H1 (cell line): ENCODE data around the gene SMAP2. TPM values are rescaled to one million over a fixed set of nuclear protein-coding genes. Genes with fewer than 3 reads are reported as not detected.

Experiments used
- CTCF ChIA-PET: fragments of 300-600 bp; sonication (Branson Sonifier 250); formaldehyde crosslinking; loops from one replicate; lab custom pipeline; 2021; ENCODE audit not compliant: partially characterized antibody; lab: Charles Lee
- POLR2A ChIA-PET: fragments of 300-600 bp; sonication (Branson Sonifier 250); formaldehyde crosslinking; loops from one replicate; lab custom pipeline; 2021; ENCODE audit warnings: inconsistent platforms; ENCODE audit not compliant: partially characterized antibody; lab: Charles Lee
- DNase-seq, 2 experiments: peaks; one replicate each; pipeline versions ENCODE4 v3.0.0 to v3.0.0-alpha.2; 2010 to 2022; ENCODE audit warnings: low spot score in 2 of 2, low read depth in 1 of 2, mixed read lengths in 1 of 2
- FAIRE-seq: peaks from 2 replicates; lab custom pipeline; 2011; peaks lifted over from hg19 to GRCh38; lab: Jason Lieb, UNC
- H2AFZ ChIP-seq: 2 replicates; pipeline ENCODE4 v1.8.1; 2012; ENCODE audit warnings: low read length, inconsistent platforms
- H2AK5ac ChIP-seq: 2 replicates; pipeline ENCODE4 v1.6.1; 2013; ENCODE audit warnings: low read depth, low read length
- H2BK120ac ChIP-seq: replicated peaks from 2 replicates; pipeline ENCODE3; 2013; ENCODE audit warnings: low read depth, low read length, inconsistent platforms
- H2BK12ac ChIP-seq: 2 replicates; pipeline ENCODE4 v1.6.1; 2013; ENCODE audit warnings: low read depth, low read length
- H2BK15ac ChIP-seq: 2 replicates; pipeline ENCODE4 v1.6.1; 2013; ENCODE audit warnings: low read length
- H2BK20ac ChIP-seq: 2 replicates; pipeline ENCODE4 v1.6.1; 2013; ENCODE audit warnings: low read length
- H2BK5ac ChIP-seq: 2 replicates; pipeline ENCODE4 v1.6.1; 2013; ENCODE audit warnings: low read depth, low read length
- H3K14ac ChIP-seq: 2 replicates; pipeline ENCODE4 v1.6.1; 2013; ENCODE audit warnings: inconsistent platforms; ENCODE audit not compliant: insufficient read length
- H3K18ac ChIP-seq: 2 replicates; pipeline ENCODE4 v1.6.1; 2013; ENCODE audit warnings: low read length; ENCODE audit errors: extremely low read depth
- H3K23ac ChIP-seq: 2 replicates; pipeline ENCODE4 v1.6.1; 2013; ENCODE audit warnings: inconsistent platforms; ENCODE audit not compliant: insufficient read length
- H3K23me2 ChIP-seq: 2 replicates; pipeline ENCODE4 v1.6.1; 2013; ENCODE audit warnings: low read depth, low read length
- H3K27ac ChIP-seq: 2 replicates; pipeline ENCODE4 v1.6.1; 2011; ENCODE audit warnings: low read depth, low read length, inconsistent platforms
- H3K27me3 ChIP-seq, 4 experiments: replicated peaks in 1 of 4; 1 replicate in 1 of 4; 2 replicates in 3 of 4; pipeline versions ENCODE4 v1.6.1 to v1.8.1; 2011 to 2013; ENCODE audit warnings: low read length in 3 of 4, mild to moderate bottlenecking in 3 of 4, inconsistent platforms in 2 of 4, mixed read lengths in 2 of 4, moderate library complexity in 1 of 4; ENCODE audit not compliant: control insufficient read depth in 3 of 4, insufficient read depth in 3 of 4; ENCODE audit errors: extremely low read depth in 1 of 4
- H3K36me3 ChIP-seq, 4 experiments: 2 replicates each; pipeline versions ENCODE4 v1.6.1 to v1.8.1; 2011 to 2013; ENCODE audit warnings: mild to moderate bottlenecking in 4 of 4, low read length in 3 of 4, moderate library complexity in 2 of 4, control low read depth in 1 of 4, inconsistent platforms in 1 of 4; ENCODE audit not compliant: insufficient read depth in 4 of 4, control insufficient read depth in 2 of 4
- H3K4ac ChIP-seq: replicated peaks from 2 replicates; pipeline ENCODE3; 2013; ENCODE audit warnings: low read length, low read depth, mixed read lengths, inconsistent platforms; ENCODE audit not compliant: insufficient read length
- H3K4me1 ChIP-seq, 4 experiments: replicated peaks in 1 of 4; 1 replicate in 1 of 4; 2 replicates in 3 of 4; pipeline versions ENCODE4 v1.6.1 to v1.8.1; 2011 to 2013; ENCODE audit warnings: low read length in 3 of 4, inconsistent platforms in 2 of 4, mixed read lengths in 1 of 4; ENCODE audit not compliant: insufficient read depth in 4 of 4, control insufficient read depth in 3 of 4
- H3K4me2 ChIP-seq, 2 experiments: 2 replicates each; pipeline versions ENCODE4 v1.6.1 to v1.8.1; 2011 to 2013; ENCODE audit warnings: low read depth in 2 of 2, low read length in 2 of 2, control low read depth in 1 of 2, inconsistent platforms in 1 of 2, mild to moderate bottlenecking in 1 of 2; ENCODE audit not compliant: insufficient read depth in 1 of 2
- H3K4me3 ChIP-seq, 4 experiments: fragments of 200-600, 300-600 bp in 1 of 4; sonication (generic), shearing (Covaris generic), sonication (Bioruptor Twin) in 1 of 4; 2 replicates each; pipeline versions ENCODE4 v1.5.1 to v1.8.1; 2011 to 2016; ENCODE audit warnings: low read length in 4 of 4, low read depth in 3 of 4, control low read depth in 2 of 4, inconsistent platforms in 2 of 4, mild to moderate bottlenecking in 2 of 4, mixed read lengths in 1 of 4, moderate library complexity in 1 of 4; ENCODE audit not compliant: insufficient read depth in 2 of 4; ENCODE audit errors: extremely low read depth in 1 of 4
- H3K56ac ChIP-seq: replicated peaks from 2 replicates; pipeline ENCODE3; 2013; ENCODE audit warnings: low read depth, mild to moderate bottlenecking, mixed read lengths, low read length, inconsistent platforms; ENCODE audit not compliant: insufficient read length
- H3K79me1 ChIP-seq: 2 replicates; pipeline ENCODE4 v1.6.1; 2013; ENCODE audit warnings: low read depth, low read length, control low read depth
- H3K79me2 ChIP-seq, 2 experiments: 2 replicates each; pipeline versions ENCODE4 v1.6.1 to v1.8.1; 2012 to 2013; ENCODE audit warnings: low read length in 2 of 2, mild to moderate bottlenecking in 2 of 2, inconsistent platforms in 1 of 2; ENCODE audit not compliant: insufficient read depth in 2 of 2, control insufficient read depth in 1 of 2
- H3K9ac ChIP-seq, 4 experiments: replicated peaks in 1 of 4; 1 replicate in 1 of 4; 2 replicates in 3 of 4; pipeline versions ENCODE4 v1.6.1 to v1.8.1; 2011 to 2013; ENCODE audit warnings: low read depth in 3 of 4, low read length in 3 of 4, control low read depth in 2 of 4, mild to moderate bottlenecking in 2 of 4, moderate library complexity in 2 of 4, inconsistent platforms in 1 of 4; ENCODE audit errors: extremely low read depth in 1 of 4
- H3K9me3 ChIP-seq, 2 experiments: 2 replicates each; pipeline versions ENCODE4 v1.6.1 to v1.8.1; 2012 to 2013; ENCODE audit warnings: mild to moderate bottlenecking in 2 of 2, moderate library complexity in 2 of 2, control low read depth in 1 of 2, inconsistent platforms in 1 of 2, low read depth in 1 of 2, low read length in 1 of 2, mixed read lengths in 1 of 2; ENCODE audit not compliant: insufficient read depth in 2 of 2
- H4K20me1 ChIP-seq, 2 experiments: replicated peaks in 1 of 2; 2 replicates each; pipeline versions ENCODE3 to v1.8.1; 2011 to 2013; ENCODE audit warnings: inconsistent platforms in 2 of 2, low read length in 2 of 2, mild to moderate bottlenecking in 1 of 2; ENCODE audit not compliant: insufficient read depth in 2 of 2, control insufficient read depth in 1 of 2
- H4K5ac ChIP-seq: 2 replicates; pipeline ENCODE4 v1.6.1; 2013; ENCODE audit warnings: low read length, low read depth, mixed read lengths, inconsistent platforms; ENCODE audit not compliant: insufficient read length
- H4K8ac ChIP-seq: 2 replicates; pipeline ENCODE4 v1.8.0; 2013; ENCODE audit warnings: mild to moderate bottlenecking, moderate library complexity, low read length, inconsistent platforms; ENCODE audit not compliant: insufficient read depth; ENCODE audit errors: extremely low read depth
- H4K91ac ChIP-seq: replicated peaks from 2 replicates; pipeline ENCODE3; 2013; ENCODE audit warnings: low read length, mixed read lengths, inconsistent platforms; ENCODE audit not compliant: insufficient read length
- ASH2L ChIP-seq: fragments of 200-600, 300-600 bp; sonication (generic); IDR thresholded peaks from one replicate; pipeline ENCODE4 v1.7.1; 2017; ENCODE audit warnings: low read length
- BRCA1 ChIP-seq: IDR thresholded peaks from 2 replicates; pipeline ENCODE4 v1.6.1; 2012; ENCODE audit warnings: low read depth, low read length, improper control_type of control experiment
- CHD1 ChIP-seq: IDR thresholded peaks from 2 replicates; pipeline ENCODE4 v1.6.1; 2012; ENCODE audit warnings: low read depth, low read length, improper control_type of control experiment
- EP300 ChIP-seq, 2 experiments: IDR thresholded peaks; 1 replicate in 1 of 2; 2 replicates in 1 of 2; pipeline ENCODE4 v1.6.1; 2011 to 2012; ENCODE audit warnings: low read depth in 2 of 2, low read length in 2 of 2, mild to moderate bottlenecking in 2 of 2, borderline replicate concordance in 1 of 2, inconsistent platforms in 1 of 2, moderate library complexity in 1 of 2
- NANOG ChIP-seq: IDR thresholded peaks from 2 replicates; pipeline ENCODE4 v1.6.1; 2011; ENCODE audit warnings: low read length, low read depth, mild to moderate bottlenecking, inconsistent platforms; ENCODE audit not compliant: insufficient read depth, poor library complexity, severe bottlenecking
- POLR2AphosphoS5 ChIP-seq: IDR thresholded peaks from 2 replicates; pipeline ENCODE4 v1.6.1; 2011; ENCODE audit warnings: low read depth, low read length
- POU5F1 ChIP-seq: IDR thresholded peaks from 2 replicates; pipeline ENCODE4 v1.6.1; 2011; ENCODE audit warnings: low read depth, mild to moderate bottlenecking, low read length, moderate library complexity
- RAD21 ChIP-seq, 2 experiments: IDR thresholded peaks in 1 of 2; conservative IDR thresholded peaks in 1 of 2; 2 replicates each; pipeline ENCODE4 v1.6.1; 2011; ENCODE audit warnings: low read depth in 2 of 2, low read length in 2 of 2, improper control_type of control experiment in 1 of 2, inconsistent platforms in 1 of 2, mild to moderate bottlenecking in 1 of 2, moderate library complexity in 1 of 2
- RFX5 ChIP-seq: IDR thresholded peaks from 2 replicates; pipeline ENCODE4 v1.6.1; 2011; ENCODE audit warnings: low read depth, low read length, improper control_type of control experiment, borderline replicate concordance
- SIN3A ChIP-seq, 2 experiments: IDR thresholded peaks in 1 of 2; conservative IDR thresholded peaks in 1 of 2; 2 replicates each; pipeline ENCODE4 v1.6.1; 2011 to 2012; ENCODE audit warnings: low read length in 2 of 2, improper control_type of control experiment in 1 of 2, low read depth in 1 of 2, mild to moderate bottlenecking in 1 of 2
- SP2 ChIP-seq: IDR thresholded peaks from 2 replicates; pipeline ENCODE4 v1.6.1; 2012; ENCODE audit warnings: mild to moderate bottlenecking, low read length, inconsistent platforms
- WGBS, 2 experiments: shearing (Covaris generic) in 1 of 2; methylation state at CpG; one replicate each; pipeline versions ENCODE4 v1.1.6 to v1.1.7; 2013 to 2015; ENCODE audit warnings: low lambda C conversion rate in 2 of 2, mixed read lengths in 2 of 2, inconsistent platforms in 1 of 2, low coverage in 1 of 2, missing lambda C conversion rate in 1 of 2; ENCODE audit not compliant: insufficient replicate concordance in 2 of 2, insufficient coverage in 1 of 2, insufficient read length in 1 of 2; ENCODE audit errors: extremely low coverage in 1 of 2, missing lambda C conversion rate in 1 of 2; 5-methylcytosine and 5-hydroxymethylcytosine counted together
- polyA plus RNA-seq, 7 experiments: library from polyadenylated mRNA; depleted of rRNA in 3 of 7; stranded (reverse) in 5 of 7; unstranded in 2 of 7; fragments of >200 nt in 5 of 7; fragments of 200-250 nt in 2 of 7; gene quantifications; 1 replicate in 5 of 7; 2 replicates in 1 of 7; 4 replicates in 1 of 7; pipeline versions ENCODE4 v1.2.1 to v1.2.3, GENCODE V29; 2011 to 2013; ENCODE audit warnings: missing spikeins in 2 of 7, mixed read lengths in 2 of 7
- total RNA-seq: library from RNA; stranded (reverse); fragmentation: NEBNext Ultra II Directional; extraction: Animal tissue kit (Norgen Biotek cat#: 25700); gene quantifications from 2 replicates; pipeline ENCODE4 v1.2.1, GENCODE V29; 2021

Gene SMAP2
- total and polyA plus RNA-seq, 2 of the 8 experiments (the other 6 are each of a cell fraction or from before 2014, with no cell fraction given) = 4.3 to 5.5 TPM

- H3K4me1 ChIP-seq = no peaks in the 10 kb centered on the region; a peak in 1 of 7 replicates
- no peak overlapping the region for H3K14ac ChIP-seq
- no peaks in the 10 kb centered on the region for H3K23me2 ChIP-seq
- no peaks in the 10 kb centered on the region for H3K79me1 ChIP-seq
- H4K8ac ChIP-seq = no peak overlapping the region
- POLR2A ChIA-PET = no interaction called here
- H2AK5ac ChIP-seq = no peak overlapping the region
- no peak overlapping the region for H2BK5ac ChIP-seq
- no peak overlapping the region for H4K91ac ChIP-seq
- no peaks in the 10 kb centered on the region for H3K36me3 ChIP-seq
- TF ChIP-seq SP2 (no peak), RAD21 (IDR thresholded peaks at IDR 0.05 in 1 of 2, conservative IDR thresholded peaks at IDR 0.05 in 1 of 2; ENCODE audit: low read depth in 2 of 2, low read length in 2 of 2) (no peak), CHD1 (no peak), POU5F1 (no peak), RFX5 (no peak), EP300 (IDR thresholded peaks at IDR 0.05; ENCODE audit: borderline replicate concordance in 1 of 2, low read depth in 2 of 2, low read length in 2 of 2) (no peak), BRCA1 (no peak), ASH2L (no peak), NANOG (no peak), POLR2AphosphoS5 (no peak), SIN3A (conservative IDR thresholded peaks at IDR 0.05 in 1 of 2, IDR thresholded peaks at IDR 0.05 in 1 of 2; ENCODE audit: low read depth in 1 of 2, low read length in 2 of 2) (no peak)
- WGBS, 2 experiments = 94% methylated on average over 1 of the region's 1 CpG; no CpG with 5 or more reads in 1 of the 2 experiments
- no peak overlapping the region for H2BK12ac ChIP-seq
- 0 out of 4 replicates have a peak, but pooled peaks cover 0 to 5% of the 10 kb centered on the region in 2 experiments for H3K9me3 ChIP-seq
- no peak overlapping the region for H3K27ac ChIP-seq
- H3K9ac ChIP-seq = no peak overlapping the region
- H3K23ac ChIP-seq = no peak overlapping the region
- no peak overlapping the region for H4K5ac ChIP-seq
- FAIRE-seq (no peak), DNase-seq (no peak)
- no peaks in the 10 kb centered on the region for H3K79me2 ChIP-seq
- no peak overlapping the region for H3K4ac ChIP-seq
- no peak overlapping the region for H2BK15ac ChIP-seq
- no peak overlapping the region for H3K4me2 ChIP-seq
- H2BK20ac ChIP-seq = no peak overlapping the region
- H3K18ac ChIP-seq = no peak overlapping the region
- H3K27me3 ChIP-seq = no peaks in the 10 kb centered on the region
- H2AFZ ChIP-seq = no peak overlapping the region
- H3K56ac ChIP-seq = no peak overlapping the region
- CTCF ChIA-PET = interaction anchor here (1.1 to 1.8 kb wide), 3 partner anchors 23 to 208 kb away, joined by 3 to 5 read pairs (median 4); no protein-coding TSS in a partner anchor
- no peak overlapping the region for H2BK120ac ChIP-seq
- no peaks in the 10 kb centered on the region for H4K20me1 ChIP-seq
- no peak overlapping the region for H3K4me3 ChIP-seq
These were observed 12.3 kb upstream of the SMAP2 start for GRCh38 chr1:40361201-40361600.
